Astrocyte of the cerebellum (primary cell): Measurements from ENCODE around the gene CD79B.

Experiments
- DNase-seq: peaks from one replicate; pipeline ENCODE4 v3.0.0-alpha.2; 2011; ENCODE audit warnings: low read depth
- H3K4me3 ChIP-seq: 2 replicates; pipeline ENCODE4 v1.5.1; 2011; ENCODE audit warnings: mild to moderate bottlenecking, low read depth, low read length, moderate library complexity
- CTCF ChIP-seq: IDR thresholded peaks from 2 replicates; pipeline ENCODE4 v1.5.1; 2012; ENCODE audit warnings: low read length, low read depth, moderate library complexity, mild to moderate bottlenecking; ENCODE audit errors: missing control alignments
- in situ Hi-C: cut with HindIII; loops from 2 replicates; pipeline ENCODE4 v1.10.0; 2017; ENCODE audit warnings: low sequenced_read_pairs

CD79B gene

GRCh38 chr17:63934183-63935112, 2.3 kb upstream of the CD79B start:
- no peak for TF ChIP-seq CTCF
- no peak overlapping the region for H3K4me3 ChIP-seq
- in situ Hi-C loops, result no loop called here
- no peak for DNase-seq

DNA sequence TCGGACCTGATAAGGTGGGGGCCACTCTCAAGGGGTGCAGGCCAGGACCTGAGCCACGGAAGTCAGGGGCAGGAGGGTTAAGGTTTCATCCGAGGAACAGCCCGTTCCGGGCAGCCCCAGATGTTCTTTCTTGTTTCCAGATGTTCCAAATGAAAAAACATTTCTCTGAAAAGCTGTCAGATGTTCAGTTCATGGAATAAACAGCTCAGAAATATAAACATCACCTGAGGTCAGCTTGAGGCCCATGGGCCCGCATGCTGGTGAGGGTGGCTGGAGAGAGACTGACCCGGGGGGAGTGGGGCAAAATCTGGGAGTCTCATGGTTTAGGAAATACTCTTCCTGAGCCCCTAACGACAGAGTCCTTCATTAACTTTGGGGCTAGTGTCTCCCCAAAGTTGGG, 1.5 kb upstream of the CD79B start:
- DNase-seq, result no peak
- in situ Hi-C loops, result no loop called here
- no peak overlapping the region for H3K4me3 ChIP-seq
- TF ChIP-seq CTCF, result no peak

DNA sequence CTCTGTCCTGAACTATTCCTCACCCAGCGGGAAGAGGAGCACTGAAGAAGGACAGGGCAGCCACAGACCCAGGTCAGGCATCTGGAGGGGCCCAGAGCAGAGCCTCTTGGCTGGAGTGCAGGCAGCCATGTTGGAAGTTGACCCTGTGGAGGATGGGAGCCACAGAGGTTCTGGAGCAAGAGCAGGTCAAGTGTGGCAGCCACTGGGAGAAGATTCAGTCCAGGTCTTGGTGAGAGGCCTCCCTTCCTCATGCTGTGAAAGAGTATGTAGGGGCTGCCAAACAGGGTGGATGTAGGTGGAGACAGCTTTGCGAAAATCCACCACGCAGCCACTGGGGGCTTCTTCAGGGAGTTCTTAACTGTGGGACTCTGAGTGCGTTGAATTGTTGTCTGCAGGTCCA, 590 bp upstream of the CD79B start:
- in situ Hi-C loops, result no loop called here

DNA sequence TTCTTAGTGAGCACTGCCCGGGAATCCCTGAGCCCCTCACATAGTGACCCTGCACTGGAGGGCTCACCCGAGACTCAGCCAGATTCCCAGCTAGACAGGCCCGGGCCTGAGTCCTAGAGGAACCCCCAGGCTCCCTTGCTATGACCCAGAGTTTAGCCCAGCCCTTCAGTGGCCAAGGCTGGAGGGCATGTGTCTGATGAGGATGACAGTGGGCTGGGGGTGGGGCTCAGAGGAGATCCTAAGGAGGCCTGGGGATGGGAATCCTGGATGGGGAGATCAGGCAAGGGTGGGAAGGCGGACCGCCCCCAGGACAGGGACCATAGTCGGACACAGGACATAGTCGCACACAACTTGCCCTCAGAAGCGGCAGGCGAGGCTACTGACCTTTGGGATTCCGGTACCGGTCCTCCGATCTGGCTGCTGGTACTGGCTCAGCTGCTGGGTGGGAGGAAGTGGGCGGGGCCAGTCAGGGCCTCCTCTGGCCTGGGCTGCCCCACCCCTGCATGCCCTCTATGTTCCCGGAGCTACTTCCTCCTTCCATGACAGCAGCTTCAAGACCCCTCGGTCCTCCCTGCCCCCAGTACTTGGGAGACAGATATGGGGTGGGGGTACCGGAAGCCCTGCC, 1.1 kb downstream of the CD79B start:
- no peak for TF ChIP-seq CTCF
- in situ Hi-C loops, result no loop called here
- no peak for DNase-seq
- H3K4me3 ChIP-seq, result no peak overlapping the region

More for the DNA sequence above, 590 bp upstream of the CD79B start:
- no peak for DNase-seq
- no peak overlapping the region for H3K4me3 ChIP-seq
- no peak for TF ChIP-seq CTCF

DNA sequence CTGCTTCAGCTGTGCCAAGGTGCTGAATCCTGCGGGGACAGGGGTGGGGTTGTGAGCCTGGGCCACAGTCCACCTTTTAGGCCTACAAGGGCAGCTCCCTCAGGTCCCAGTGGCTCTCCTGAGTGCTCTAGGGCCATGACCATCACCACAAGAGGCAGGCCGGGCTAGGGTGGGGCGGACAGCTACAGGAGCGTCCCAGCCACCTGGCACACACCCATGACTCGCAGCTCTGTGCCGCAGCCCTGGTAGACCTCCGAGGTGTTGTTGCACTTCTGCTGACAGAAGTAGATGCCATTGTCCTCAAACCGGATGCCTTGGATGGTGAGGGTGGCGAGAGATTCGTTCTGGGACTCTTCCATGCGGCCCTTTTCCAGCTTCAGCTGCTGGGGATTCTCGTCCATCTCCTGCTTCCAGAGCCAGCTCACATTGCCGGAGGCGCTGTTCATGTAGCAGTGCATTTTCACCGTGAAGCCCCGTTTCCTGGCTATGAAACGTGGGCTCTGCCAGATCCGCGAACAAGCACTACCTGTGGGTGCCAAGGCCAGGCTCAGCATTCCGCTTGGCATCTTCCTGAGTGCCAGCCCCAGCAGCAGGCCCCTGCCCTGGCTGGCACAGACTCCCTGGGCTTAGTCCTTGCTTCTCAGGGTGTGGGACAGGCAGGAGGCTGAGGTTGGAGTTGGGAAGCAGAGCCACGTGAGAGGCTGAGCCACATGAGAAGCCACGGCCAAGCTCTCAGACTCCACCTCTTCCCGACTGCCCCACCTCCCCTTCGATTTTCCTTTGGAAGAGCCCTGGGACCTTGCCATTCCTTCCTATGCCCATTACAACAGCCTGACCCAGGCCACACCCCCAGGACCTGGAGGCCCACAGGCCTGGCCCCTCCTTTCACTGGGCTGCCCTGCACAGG, 2.0 kb downstream of the CD79B start:
- no peak for TF ChIP-seq CTCF
- in situ Hi-C loops, result loop anchor here (5.0 kb wide), 1 partner anchor 52 kb away; no protein-coding TSS in a partner anchor
- no peak overlapping the region for H3K4me3 ChIP-seq
- DNase-seq, result no peak
